RWPE1 (cell line): Measurements from ENCODE around the gene TAS2R14.
A peak's percentile ranks its signal among the peaks of the same experiment; 100 is the strongest.

ENCODE experiments used
- CTCF ChIA-PET: fragments of 350-600 bp; sonication (Branson Sonifier 250); formaldehyde crosslinking; extraction: SDS; loops from one replicate; lab custom pipeline; 2021; lab: Yijun Ruan, JAX
- POLR2A ChIA-PET: fragments of 400-600 bp; formaldehyde crosslinking; extraction: SDS; loops from one replicate; lab custom pipeline; 2020; ENCODE audit warnings: antibody characterized with exemption; ENCODE audit not compliant: low non-redundant PET; lab: Yijun Ruan, JAX
- DNase-seq: peaks from one replicate; pipeline ENCODE4 v3.0.0; 2012; ENCODE audit warnings: low spot score
- H3K27ac ChIP-seq: fragments of 450-650 bp; 2 replicates; pipeline ENCODE4 v1.5.1; 2017
- TF ChIP-seq, protein P1 (sequence below): fragments of 450-650 bp; conservative IDR thresholded peaks from 2 replicates; pipeline ENCODE4 v1.5.1; 2017; ENCODE audit warnings: low read depth, mild to moderate bottlenecking

Gene TAS2R14

DNA sequence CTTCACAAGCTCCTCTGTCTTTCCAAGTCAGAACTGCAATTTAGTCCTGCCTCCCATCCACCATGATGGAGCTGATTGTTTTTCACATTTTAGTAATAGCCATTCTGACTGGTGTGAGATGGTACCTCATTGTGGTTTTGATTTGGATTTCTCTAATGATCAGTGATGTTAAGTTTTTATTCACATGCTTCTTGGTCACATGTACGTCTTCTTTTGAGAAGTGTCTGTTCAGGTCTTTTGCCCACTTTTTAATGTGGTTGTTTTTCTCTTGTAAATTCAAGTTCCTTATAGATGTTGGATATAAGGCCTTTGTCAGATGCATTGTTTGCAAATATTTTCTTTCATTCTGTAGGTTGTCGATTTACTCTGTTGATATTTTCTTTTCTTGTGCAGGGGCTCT, 4.1 kb upstream of the TAS2R14 start:
- DNase-seq, result no peak
- ChIA-PET CTCF (no interaction called here), POLR2A (no interaction called here)
- TF ChIP-seq, protein P1, sequence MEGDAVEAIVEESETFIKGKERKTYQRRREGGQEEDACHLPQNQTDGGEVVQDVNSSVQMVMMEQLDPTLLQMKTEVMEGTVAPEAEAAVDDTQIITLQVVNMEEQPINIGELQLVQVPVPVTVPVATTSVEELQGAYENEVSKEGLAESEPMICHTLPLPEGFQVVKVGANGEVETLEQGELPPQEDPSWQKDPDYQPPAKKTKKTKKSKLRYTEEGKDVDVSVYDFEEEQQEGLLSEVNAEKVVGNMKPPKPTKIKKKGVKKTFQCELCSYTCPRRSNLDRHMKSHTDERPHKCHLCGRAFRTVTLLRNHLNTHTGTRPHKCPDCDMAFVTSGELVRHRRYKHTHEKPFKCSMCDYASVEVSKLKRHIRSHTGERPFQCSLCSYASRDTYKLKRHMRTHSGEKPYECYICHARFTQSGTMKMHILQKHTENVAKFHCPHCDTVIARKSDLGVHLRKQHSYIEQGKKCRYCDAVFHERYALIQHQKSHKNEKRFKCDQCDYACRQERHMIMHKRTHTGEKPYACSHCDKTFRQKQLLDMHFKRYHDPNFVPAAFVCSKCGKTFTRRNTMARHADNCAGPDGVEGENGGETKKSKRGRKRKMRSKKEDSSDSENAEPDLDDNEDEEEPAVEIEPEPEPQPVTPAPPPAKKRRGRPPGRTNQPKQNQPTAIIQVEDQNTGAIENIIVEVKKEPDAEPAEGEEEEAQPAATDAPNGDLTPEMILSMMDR, result no peak
- no peak overlapping the region for H3K27ac ChIP-seq

DNA sequence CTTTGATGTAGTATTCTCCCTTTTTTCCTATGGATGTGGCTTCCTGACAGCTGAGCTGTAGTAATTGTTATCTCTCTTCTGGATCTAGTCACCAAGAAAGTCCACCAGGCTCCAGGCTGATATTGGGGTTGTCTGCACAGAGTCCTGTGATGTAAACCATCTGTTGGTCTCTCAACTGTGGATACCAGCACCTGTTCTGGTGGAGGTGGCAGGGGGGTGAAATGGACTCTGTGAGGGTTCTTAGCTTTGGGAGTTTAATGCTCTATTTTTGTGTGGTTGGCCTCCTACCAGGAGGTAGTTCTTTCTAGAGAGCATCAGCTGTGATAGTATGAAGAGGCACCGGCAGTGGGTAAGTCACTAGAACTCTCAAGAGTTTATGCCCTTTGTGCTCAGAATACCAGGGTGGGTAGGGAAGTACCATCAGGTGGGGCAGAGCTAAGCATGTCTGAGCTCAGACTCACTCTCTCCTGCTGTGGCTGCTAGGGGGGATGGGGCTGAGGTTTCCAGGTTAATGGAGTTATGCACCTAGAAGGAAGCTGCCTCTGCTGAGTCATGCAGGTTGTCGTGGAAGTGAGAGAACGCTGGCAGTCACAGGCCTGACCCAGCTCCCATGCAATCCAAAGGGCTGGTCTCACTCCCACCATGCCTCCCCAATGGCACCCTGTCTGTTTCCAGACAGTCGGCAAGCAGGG, 3.0 kb upstream of the TAS2R14 start:
- H3K27ac ChIP-seq, result peak overlapping the region; percentile 53
- peak; percentile 58 for DNase-seq
- CTCF ChIA-PET, result no interaction called here
- POLR2A ChIA-PET, result no interaction called here
- TF ChIP-seq, protein P1, result no peak

DNA sequence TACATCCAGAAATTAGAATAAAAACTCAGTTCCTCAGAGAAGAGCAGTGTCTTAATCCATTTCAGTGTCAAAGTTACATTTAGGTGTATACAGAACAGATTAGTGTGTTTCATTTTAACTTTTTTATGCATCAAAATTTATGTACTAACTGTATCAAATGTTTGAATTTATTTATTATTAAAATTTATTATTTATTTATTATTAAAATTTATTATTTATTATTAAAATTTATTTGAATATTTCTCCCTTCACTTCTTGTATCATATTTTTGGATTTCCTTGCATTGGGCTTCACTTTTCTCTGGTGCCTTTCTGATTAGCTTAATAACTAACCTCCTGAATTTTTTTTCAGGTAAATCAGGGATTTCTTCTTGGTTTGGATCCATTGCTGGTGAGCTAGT, 2.3 kb upstream of the TAS2R14 start:
- ChIA-PET POLR2A (no interaction called here), CTCF (no interaction called here)
- TF ChIP-seq, protein P1, result no peak
- no peak for DNase-seq
- no peak overlapping the region for H3K27ac ChIP-seq

DNA sequence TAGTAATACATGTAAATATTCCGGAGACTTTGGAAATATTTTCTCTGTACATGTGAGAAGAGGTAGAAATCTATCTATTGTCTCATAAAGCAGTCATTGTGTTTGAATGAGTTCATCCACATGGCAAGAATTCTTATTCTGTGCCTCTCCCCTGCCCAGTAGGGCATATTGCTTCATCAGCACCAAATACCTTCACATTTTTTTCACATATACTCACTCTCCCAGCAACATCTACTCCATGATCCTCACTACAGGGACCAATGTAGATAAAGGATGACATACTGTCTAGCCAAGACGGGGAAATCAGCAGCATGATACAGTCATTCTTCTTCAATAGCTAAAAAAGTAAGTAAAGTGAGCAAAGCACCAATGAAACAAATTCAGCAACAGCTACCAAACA, 1.3 kb upstream of the TAS2R14 start:
- TF ChIP-seq, protein P1, result no peak
- peak; percentile 71 for DNase-seq
- POLR2A ChIA-PET, result no interaction called here

DNA sequence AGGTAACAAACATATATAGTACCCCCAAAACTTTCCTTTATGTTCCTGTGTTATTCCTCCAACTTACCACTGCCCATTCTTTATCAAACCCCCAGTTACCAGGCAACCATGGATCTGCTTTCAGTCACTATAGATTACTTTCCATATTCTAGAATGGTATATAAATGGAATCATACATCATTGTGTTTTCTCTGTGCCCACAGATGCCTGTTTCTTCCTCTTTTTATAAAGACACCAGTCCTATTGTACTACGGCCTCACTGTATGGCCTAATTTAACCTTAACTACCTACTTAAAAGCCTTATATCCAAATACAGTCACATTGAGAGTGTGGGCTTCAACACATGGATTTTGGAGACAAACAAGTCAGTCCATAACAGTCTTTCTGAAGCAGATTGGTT, 2.6 kb downstream of the TAS2R14 start:
- CTCF ChIA-PET, result interaction anchor here (0.9 kb wide), 1 partner anchor 9 kb away, joined by 3 read pairs; no protein-coding TSS in a partner anchor
- TF ChIP-seq, protein P1, result no peak
- no peak overlapping the region for H3K27ac ChIP-seq
- POLR2A ChIA-PET, result no interaction called here
- DNase-seq, result no peak

More for the DNA sequence above, 1.3 kb upstream of the TAS2R14 start:
- H3K27ac ChIP-seq, result no peak overlapping the region
- CTCF ChIA-PET, result interaction anchor here (0.6 kb wide), 1 partner anchor 566 kb away, joined by 3 read pairs; no protein-coding TSS in a partner anchor

DNA sequence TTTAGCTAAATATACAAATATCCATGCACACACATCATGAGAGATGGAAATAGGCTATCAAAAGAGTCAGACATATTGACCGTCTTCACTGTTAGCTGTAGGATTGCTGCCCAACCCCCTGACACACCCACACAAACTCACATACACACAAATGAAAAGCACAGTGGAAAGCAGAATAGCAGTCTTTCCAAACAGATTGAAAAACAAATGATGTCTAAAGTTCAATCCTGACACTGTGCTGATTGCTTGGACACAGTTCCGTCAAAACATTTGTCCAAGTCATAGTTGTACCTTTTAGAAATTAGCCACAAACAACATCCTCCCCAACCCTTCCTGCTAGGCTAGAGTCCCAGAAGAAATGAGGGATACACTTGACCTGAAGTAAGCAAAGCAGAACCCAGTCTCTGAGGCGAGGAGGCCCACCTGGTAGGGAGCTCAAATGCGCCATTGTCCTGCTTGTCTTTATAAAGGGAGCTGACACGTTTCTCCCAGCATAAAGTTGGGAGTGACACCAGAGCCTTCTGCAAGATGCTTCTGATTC, 10.2 kb downstream of the TAS2R14 start, which contains the start of gene PRH2:
PRH2 (plus strand) TSS at position 491 of the 541 bp plus-strand sequence; CDS start at position 529, 38 bp downstream.
- TF ChIP-seq, protein P1, result no peak
- DNase-seq, result no peak
- ChIA-PET CTCF (interaction anchor here (0.6 kb wide), 1 partner anchor 211 kb away, joined by 4 read pairs; no protein-coding TSS in a partner anchor), POLR2A (no interaction called here)
- H3K27ac ChIP-seq, result no peak within 1 kb of the TSS
